Breast epithelium (tissue), 3 donors: Measurements from ENCODE around the gene RBM33.

Source experiments
- CTCF ChIP-seq, 3 donors: fragments of 450-650 bp; IDR thresholded peaks; one replicate each; pipeline ENCODE4 v1.5.1; 2016 to 2017; ENCODE audit warnings: antibody characterized with exemption in 3 of 3, mild to moderate bottlenecking in 3 of 3, moderate library complexity in 3 of 3
- POLR2AphosphoS5 ChIP-seq, 3 donors: sonication (generic); formaldehyde crosslinking; IDR thresholded peaks; one replicate each; pipeline ENCODE4 v1.6.1; 2017; ENCODE audit warnings: antibody characterized with exemption in 3 of 3

DNA sequence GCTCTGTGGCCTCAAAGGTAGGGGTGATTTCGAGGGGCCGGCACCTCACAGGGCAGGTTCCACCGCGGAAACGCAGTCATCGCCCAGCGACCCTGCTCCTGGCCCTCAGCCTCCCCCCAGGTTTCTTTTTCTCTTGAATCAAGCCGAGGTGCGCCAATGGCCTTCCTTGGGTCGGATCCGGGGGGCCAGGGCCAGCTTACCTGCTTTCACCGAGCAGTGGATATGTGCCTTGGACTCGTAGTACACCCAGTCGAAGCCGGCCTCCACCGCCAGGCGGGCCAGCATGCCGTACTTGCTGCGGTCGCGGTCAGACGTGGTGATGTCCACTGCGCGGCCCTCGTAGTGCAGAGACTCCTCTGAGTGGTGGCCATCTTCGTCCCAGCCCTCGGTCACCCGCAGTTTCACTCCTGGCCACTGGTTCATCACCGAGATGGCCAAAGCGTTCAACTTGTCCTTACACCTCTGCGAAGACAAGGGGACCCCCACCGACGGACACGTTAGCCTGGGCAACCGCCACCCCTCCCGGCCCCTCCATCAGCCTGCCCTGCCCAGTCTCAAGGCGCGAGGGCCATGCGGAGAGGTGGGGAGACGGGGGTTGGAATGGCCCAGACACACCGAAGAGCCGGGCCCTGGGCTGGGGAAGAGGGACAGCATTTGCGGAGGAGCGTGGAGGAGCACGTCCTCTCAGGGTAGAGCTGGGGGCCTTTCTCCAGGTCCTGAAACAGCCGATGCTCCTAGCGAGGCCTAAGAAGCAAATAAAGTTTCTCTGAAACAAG lies 161.8 kb downstream of the RBM33 start:
- TF ChIP-seq CTCF (IDR thresholded peaks at IDR 0.05) (no peak), POLR2AphosphoS5 (IDR thresholded peaks at IDR 0.05) (no peak)
